ENCODE measurements around the gene CLVS2.

Gene CLVS2, protein sequence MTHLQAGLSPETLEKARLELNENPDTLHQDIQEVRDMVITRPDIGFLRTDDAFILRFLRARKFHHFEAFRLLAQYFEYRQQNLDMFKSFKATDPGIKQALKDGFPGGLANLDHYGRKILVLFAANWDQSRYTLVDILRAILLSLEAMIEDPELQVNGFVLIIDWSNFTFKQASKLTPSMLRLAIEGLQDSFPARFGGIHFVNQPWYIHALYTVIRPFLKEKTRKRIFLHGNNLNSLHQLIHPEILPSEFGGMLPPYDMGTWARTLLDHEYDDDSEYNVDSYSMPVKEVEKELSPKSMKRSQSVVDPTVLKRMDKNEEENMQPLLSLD

GRCh38 chr6:122995921-122996793, at the start of gene CLVS2:
CLVS2 (plus strand) TSS chr6:122996235; CDS start chr6:122997778, 1,543 bp downstream.
- DNase-seq = peak; percentile 18

DNA sequence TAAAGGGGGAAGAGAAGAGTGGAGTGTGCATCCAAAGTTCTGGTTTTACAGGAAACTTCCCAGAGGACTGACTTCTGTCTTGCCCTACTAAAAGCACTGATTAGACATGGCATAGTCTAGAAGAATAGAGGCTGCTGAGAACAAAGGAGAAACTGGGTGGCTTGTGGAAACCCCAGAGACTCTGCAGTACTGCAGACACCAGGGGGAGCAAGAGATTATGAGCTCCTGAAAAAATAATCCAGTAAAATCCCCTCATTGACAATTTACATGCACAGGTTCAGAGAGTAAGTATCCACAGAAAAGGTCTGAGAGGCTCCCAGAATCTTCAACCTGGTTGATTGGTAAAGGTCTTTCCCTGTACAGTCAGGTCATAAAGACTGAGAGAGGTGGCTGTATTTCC, 48.7 kb upstream of the CLVS2 start:
- DNase-seq = peak; percentile 6

DNA sequence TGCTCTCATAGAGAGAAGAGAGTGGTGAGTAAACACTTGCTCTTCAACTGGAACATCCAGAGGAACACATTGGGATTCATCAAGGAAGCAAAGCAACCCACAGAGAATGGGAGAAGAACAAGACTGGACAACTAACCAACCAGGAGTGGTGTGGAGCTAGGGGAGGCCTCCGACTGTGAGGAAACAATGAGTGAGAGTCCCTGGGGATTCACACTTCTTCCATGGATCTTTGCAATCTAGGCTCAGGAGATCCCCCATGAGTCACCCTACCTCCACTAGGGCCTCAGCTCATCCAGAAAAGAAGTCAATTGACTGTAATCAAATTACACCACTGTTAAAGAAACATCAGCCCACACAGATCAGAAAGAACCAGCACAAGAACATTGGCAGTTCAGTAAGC, 42.3 kb upstream of the CLVS2 start:
- DNase-seq = no peak

DNA sequence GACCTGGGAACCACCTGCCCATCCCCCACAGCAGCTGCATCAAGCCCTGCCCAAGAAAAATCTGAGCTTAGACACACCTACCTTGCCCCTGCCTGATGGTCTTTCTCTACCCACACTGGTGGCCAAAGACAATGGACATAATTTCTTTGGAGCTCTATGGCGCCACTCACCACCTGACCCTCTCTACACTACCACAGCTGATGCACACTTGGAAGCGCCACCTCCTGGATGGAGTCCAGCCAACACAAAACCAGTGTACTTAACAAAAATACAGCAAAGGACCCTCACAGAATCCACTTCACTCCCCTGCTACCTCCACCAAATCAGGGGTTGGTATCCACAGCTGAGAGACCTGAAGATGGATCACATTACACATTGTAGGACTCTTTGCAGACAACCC, 39.7 kb upstream of the CLVS2 start:
- DNase-seq = no peak

DNA sequence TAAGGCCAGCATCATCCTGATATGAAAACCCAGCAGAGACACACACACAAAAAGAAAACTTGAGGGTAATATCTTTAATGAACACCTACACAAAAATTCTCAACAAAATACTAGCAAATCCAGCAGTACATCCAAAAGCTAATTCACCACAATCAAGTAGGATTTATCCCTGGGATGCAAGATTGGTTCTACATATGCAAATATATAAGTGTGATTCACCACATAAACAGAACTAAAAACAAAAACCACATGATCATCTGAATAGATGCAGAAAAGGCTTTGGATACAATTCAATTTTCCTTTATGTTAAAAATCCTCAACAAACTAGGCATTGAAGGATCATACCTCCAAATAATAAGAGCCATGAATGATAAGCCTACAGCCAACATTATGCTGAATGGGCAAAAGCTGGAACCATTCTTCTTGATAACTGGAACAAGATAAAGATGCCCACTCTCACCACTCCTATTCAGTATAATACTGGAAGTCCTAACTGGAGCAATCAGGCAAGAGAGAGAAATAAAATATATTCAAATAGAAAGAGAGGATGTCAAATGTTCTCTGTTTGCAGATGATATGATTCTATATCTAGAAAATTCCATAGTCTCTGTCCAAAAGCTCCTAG, 33.9 kb upstream of the CLVS2 start:
- no peak for DNase-seq

GRCh38 chr6:122969999-122970533, 26.0 kb upstream of the CLVS2 start:
- DNase-seq = no peak

DNA sequence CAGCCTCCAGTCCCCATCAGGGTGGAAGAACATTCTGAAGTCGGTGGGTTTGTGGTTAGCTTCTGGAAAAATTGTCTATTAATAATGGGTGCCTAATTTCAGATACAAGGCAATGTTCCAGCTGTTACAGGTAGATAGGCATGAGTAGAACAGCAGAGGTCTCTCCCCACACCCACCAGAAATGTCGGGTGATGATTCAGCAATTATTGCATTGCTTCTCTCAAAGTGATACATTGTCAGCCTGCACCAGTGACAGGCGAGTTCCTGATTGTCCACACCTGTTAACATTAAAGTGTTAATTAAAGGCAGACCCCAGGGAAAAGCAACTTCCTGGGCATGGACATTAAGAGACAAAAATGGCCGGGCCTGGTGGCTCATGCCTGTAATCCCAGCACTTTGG, 18.9 kb upstream of the CLVS2 start:
- no peak for DNase-seq

GRCh38 chr6:122984393-122984792, 11.6 kb upstream of the CLVS2 start:
- peak; percentile 68 for DNase-seq

DNA sequence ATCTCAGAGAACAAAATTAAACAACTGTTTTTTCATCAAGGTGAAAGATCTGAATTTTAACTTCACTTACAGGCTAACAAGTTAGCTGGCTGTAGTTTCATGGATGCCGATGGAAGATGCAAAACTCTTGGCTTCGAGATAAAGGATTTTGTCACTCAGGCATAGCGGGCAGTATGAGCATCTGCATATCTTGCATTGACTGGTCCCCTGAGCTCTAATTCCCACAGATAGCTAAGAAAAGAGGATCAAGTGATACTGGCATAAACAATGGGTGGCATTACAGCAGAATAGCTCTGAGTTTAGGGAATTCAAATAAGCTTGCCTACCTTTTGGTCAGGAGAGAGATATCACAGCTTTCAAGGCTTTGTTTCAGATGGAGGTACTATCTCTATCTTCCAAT, 1.8 kb upstream of the CLVS2 start:
- no peak for DNase-seq

- DNase-seq = no peak
These were observed 915 bp downstream of the CLVS2 start for GRCh38 chr6:122996794-122997505.

DNA sequence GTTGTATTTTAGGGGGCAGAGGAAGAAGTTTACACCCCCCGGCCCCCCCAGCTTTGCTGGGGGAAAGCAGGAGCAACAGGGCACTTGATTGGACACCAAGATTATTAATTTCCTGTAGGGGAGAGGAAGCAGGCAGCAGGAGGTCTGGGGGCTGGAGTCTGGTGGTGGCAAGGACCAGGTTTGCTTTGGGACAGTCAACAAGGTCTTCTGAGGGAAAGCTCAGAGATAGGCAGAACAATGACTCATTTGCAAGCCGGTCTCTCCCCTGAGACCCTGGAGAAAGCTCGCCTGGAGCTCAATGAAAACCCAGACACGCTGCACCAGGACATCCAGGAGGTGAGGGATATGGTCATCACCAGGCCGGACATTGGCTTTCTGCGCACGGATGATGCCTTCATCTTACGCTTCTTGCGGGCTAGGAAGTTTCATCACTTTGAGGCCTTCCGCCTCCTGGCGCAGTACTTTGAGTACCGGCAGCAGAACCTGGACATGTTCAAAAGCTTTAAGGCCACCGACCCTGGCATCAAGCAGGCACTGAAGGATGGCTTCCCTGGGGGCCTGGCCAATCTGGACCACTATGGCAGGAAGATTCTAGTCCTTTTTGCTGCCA, 1.6 kb downstream of the CLVS2 start:
- DNase-seq = no peak

- no peak for DNase-seq
These were observed 2.5 kb downstream of the CLVS2 start for GRCh38 chr6:122998403-122998975.

- no peak for DNase-seq
These were observed 4.3 kb downstream of the CLVS2 start for GRCh38 chr6:123000244-123000770.

DNA sequence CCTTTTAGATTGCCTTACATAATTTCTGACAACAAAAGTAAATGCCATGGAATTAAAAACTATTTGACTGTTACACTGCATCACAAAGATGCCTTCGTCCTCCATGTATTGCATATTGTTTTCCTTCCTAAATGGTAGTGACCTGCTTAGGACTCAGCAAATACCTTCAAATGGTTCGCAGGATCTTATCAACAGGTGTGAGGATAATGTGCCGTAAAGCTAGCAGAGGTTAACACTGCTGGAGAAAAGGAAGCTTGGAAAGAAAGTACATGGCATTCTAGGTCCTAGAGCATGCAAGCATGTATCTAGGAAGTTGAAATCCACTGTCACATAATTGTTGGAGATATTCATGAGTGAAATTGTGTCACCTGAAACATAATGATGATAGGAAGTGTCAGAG, 5.5 kb downstream of the CLVS2 start:
- no peak for DNase-seq

DNA sequence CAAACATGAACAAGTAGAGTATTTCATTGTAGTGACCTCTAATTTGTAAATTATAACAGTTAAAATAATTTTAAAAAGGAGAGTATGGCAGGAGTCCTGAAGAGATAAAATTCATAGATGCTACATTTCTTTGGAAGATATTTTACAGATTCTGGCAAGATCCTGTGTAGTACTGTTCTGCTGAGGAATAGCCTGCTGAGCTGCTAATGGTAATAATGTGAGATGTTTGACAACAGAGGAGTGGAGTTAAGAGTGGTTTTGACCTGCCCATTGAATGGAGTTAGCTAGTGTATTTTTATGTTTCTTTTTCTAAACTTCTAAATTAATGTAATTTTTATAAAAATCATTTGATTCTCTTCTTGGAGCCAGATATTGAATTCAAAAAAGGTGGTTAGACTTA, 11.8 kb downstream of the CLVS2 start:
- DNase-seq = no peak

DNA sequence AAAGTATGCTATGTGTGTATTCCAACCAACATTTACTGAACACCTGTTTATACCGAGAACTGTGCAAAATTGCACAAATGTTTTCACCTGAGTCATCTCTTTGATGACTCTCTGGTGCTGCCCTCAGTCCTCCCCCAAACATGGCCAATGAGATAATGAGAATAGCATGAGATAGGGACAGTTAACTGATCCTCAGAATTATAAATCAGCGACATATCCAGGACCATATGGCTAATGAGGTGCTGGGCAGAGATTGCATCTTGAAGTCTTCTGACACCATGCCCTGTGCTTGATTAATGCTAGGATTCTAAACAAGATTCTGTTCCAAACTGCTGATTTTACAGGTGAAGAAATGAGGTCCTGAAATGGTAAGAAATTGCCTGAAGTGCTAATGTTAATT, 13.0 kb downstream of the CLVS2 start:
- no peak for DNase-seq

DNA sequence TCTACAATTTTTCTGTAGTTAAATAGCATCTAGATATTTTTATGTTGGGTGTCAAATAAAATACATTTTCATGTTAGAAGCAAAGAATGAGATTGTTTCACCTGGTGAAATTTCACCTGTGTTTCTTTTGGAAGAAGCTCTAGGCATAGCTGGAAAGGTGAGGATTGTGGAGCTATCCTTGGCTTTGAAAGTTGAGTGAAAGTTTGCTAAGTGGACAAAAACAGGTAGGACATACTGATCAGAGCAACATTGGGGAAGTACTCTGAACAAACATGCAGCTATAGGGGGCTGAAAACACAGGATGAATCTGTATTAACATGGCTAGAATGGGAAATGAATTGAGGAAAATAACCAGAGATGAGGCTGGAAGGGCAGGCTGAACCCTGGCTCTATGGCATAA, 18.8 kb downstream of the CLVS2 start:
- no peak for DNase-seq

- no peak for DNase-seq
These were observed 20.5 kb downstream of the CLVS2 start for GRCh38 chr6:123016431-123017103.

DNA sequence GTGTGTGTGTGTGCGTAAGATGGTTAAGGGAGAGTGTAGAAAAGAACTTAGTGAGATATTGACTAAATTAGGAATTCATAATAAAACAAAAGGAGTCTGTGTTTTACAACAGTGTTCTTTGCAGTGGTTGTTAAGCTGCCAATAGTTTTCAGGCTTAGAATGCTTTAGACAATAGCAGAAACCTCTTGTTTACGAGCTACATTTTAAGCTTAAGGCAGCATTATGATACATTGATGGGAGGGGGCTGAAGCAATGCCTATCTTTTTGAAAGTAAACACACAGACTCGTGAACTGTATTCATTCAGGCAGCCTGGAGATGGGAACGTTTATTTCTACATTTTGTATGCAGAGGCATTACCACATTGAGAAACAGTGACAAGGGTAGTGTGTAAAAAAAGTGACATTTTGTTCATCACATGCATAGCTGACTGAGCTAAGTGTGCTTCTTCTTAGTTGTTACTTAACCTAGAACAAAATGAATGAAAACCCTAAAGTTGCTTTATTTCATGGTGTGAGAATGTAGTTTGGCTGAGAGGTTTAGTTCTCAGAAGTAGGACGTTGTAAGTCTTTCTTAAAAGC, 21.2 kb downstream of the CLVS2 start:
- no peak for DNase-seq

- DNase-seq = peak; percentile 19
These were observed 26.9 kb downstream of the CLVS2 start for GRCh38 chr6:123022975-123023374.

- DNase-seq = no peak
These were observed 28.9 kb downstream of the CLVS2 start for GRCh38 chr6:123024976-123025375.
